Psoas muscle (tissue), 8 donors: ENCODE data around the gene MNT. TPM values are rescaled to one million over a fixed set of nuclear protein-coding genes. Genes with fewer than 3 reads are reported as not detected.

Experiments
- ATAC-seq, 4 donors: fragments of 200-7000 bp; cut with Tn5 transposase; one replicate each; pipeline ENCODE4 v1.9.1; 2020; ENCODE audit warnings: moderate library complexity in 3 of 4, mild to moderate bottlenecking in 2 of 4
- DNase-seq, 2 donors: peaks; one replicate each; pipeline ENCODE4 v3.0.0-alpha.2; 2020
- H3K27ac ChIP-seq: fragments of 200-600 bp; one replicate; pipeline ENCODE4 v1.8.0; 2022
- H3K27me3 ChIP-seq, 3 donors: fragments of 200-600 bp in 1 of 3; one replicate each; pipeline versions ENCODE4 v1.6.1 to v1.8.0; 2013 to 2022; ENCODE audit warnings: low read length in 2 of 3, mild to moderate bottlenecking in 2 of 3, moderate library complexity in 1 of 3; ENCODE audit not compliant: insufficient read depth in 3 of 3
- H3K36me3 ChIP-seq, 2 donors: fragments of 200-600 bp in 1 of 2; one replicate each; pipeline versions ENCODE4 v1.6.1 to v1.8.0; 2013 to 2022; ENCODE audit warnings: low read depth in 1 of 2, mild to moderate bottlenecking in 1 of 2, moderate library complexity in 1 of 2; ENCODE audit not compliant: insufficient read depth in 1 of 2
- H3K4me1 ChIP-seq: fragments of 200-600 bp; one replicate; pipeline ENCODE4 v1.8.0; 2022
- H3K4me3 ChIP-seq: fragments of 200-600 bp; one replicate; pipeline ENCODE4 v1.8.0; 2022; ENCODE audit warnings: mild to moderate bottlenecking
- H3K9me3 ChIP-seq: fragments of 200-600 bp; one replicate; pipeline ENCODE4 v1.8.0; 2022
- WGBS, 3 donors: extraction: QIAGEN DNeasy Blood & Tissue Kit; methylation state at CpG; one replicate each; pipeline versions ENCODE4 v1.1.6 to v1.1.7; 2013; 5-methylcytosine and 5-hydroxymethylcytosine counted together
- intact Hi-C, 2 donors: fragments of 100-400 bp; cut with DNase I; formaldehyde crosslinking; loops; one replicate each; pipeline versions ENCODE4 v1.11.0 to v1.14.2; 2022
- polyA plus RNA-seq, 3 donors: library from polyadenylated mRNA; stranded (reverse); fragments of 200-250 nt; gene quantifications; one replicate each; pipeline ENCODE4 v1.2.3, GENCODE V29; 2013
- total RNA-seq, 4 donors: library from RNA; stranded (reverse); fragmentation: NEBNext Ultra II Directional in 2 of 4; extraction: Animal tissue kit (Norgen Biotek cat#: 25700) in 2 of 4; gene quantifications; one replicate each; pipeline versions ENCODE4 v1.2.1 to v1.2.4, GENCODE V29; 2021 to 2023
- TF ChIP-seq, protein P1 (sequence below): fragments of 200-600 bp; IDR thresholded peaks from one replicate; pipeline ENCODE4 v1.8.0; 2022; ENCODE audit warnings: antibody characterized with exemption
- donor health status: healthy with polysubstance abuse.
- donor health status: DM: no; HTN: no; CAD: no; lungs with moderate emphysema.
- donor health status: Bipolar disorder and iron deficiency.
- donor health status: healthy.
- donor health status: DM: yes; HTN: yes; CAD: no.
- donor health status: DM: no; HTN: no; CAD: no.
- donor health status: DM: no; HTN: no; CAD: no.
- donor health status: DM: yes; HTN: yes; CAD: no.

Gene MNT
- total and polyA plus RNA-seq, 7 donors = 2.5 to 11.7 (median 7.0) TPM

DNA sequence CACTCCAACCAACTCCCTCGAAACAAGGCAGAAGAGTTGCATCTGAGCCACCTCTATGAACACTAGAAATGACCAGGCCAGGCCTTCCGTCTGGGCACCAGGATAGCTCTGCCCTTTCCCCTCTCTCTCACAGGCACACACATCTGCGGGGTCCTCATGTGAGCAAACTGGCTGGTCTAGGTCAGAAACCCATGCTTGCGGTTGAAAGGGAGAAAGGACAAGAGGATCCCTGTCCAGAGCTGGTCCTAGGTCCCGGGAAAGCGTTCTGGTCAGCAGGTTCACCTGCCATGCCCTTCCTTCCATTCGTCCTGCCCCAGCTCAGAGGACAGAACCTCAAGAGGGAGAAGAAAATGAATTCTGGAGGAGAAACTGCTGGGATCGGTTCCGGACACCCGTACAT lies 2.7 kb downstream of the MNT start:
- Histone ChIP-seq H3K9me3 (no peaks in the 10 kb centered on the region), H3K27me3 (no peaks in the 10 kb centered on the region), H3K4me3 (peak overlapping the region; percentile 98), H3K36me3 (no peaks in the 10 kb centered on the region), H3K27ac (peak overlapping the region; percentile 100), H3K4me1 (peaks cover 54% of the 10 kb centered on the region)
- TF ChIP-seq, protein P1, sequence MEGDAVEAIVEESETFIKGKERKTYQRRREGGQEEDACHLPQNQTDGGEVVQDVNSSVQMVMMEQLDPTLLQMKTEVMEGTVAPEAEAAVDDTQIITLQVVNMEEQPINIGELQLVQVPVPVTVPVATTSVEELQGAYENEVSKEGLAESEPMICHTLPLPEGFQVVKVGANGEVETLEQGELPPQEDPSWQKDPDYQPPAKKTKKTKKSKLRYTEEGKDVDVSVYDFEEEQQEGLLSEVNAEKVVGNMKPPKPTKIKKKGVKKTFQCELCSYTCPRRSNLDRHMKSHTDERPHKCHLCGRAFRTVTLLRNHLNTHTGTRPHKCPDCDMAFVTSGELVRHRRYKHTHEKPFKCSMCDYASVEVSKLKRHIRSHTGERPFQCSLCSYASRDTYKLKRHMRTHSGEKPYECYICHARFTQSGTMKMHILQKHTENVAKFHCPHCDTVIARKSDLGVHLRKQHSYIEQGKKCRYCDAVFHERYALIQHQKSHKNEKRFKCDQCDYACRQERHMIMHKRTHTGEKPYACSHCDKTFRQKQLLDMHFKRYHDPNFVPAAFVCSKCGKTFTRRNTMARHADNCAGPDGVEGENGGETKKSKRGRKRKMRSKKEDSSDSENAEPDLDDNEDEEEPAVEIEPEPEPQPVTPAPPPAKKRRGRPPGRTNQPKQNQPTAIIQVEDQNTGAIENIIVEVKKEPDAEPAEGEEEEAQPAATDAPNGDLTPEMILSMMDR = no peak
- intact Hi-C loops = no loop called here
- DNase-seq (no peak), ATAC-seq (no peak)
- WGBS, 3 donors = 69 to 85% (median 75%) methylated on average over 10 of the region's 10 CpGs

DNA sequence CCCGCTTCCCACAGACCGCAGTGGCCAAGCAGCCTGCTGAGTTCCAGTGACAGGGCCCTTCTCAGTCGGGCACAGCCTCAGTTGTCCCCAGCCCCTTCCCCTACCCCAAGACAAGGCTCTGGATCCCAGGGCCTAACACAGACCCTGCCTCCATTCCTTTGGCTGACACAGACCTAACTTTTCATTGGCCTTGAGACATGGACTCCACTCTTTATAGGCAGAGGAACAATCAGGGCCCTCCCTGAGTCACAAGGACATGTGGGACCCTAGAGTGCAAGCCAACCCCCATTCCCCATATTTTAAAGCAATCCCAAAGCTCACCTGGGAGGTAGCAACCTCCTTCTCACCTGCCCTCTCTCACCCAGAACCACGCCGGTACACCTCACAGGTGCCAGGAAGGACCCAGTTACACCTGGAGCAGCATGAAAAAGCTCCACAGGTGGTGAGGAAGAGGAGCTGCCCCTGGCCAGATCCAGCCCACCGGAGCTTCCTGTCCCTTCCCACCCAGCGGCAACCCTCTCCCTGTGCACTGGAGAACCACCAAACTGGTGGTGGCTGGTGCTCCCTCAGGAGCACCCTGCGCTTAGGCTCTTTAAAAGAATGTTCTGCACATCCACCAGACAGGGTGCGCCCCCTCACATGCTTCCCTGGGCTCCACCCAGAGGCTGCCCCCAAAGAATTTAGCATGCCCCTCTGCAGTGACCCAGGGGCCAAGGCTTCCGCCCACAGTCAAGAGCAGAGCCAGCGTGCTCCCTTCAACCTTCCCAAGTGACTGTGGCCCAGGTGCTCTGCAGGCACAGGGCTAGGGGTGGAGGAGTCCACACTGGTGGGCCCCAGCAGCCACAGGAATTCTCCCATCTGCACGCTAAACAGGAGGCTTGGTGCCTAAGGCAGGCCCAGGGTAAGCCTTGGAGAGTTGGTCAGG lies 3.4 kb downstream of the MNT start:
- peak overlapping the region; percentile 98 for H3K4me3 ChIP-seq

DNA sequence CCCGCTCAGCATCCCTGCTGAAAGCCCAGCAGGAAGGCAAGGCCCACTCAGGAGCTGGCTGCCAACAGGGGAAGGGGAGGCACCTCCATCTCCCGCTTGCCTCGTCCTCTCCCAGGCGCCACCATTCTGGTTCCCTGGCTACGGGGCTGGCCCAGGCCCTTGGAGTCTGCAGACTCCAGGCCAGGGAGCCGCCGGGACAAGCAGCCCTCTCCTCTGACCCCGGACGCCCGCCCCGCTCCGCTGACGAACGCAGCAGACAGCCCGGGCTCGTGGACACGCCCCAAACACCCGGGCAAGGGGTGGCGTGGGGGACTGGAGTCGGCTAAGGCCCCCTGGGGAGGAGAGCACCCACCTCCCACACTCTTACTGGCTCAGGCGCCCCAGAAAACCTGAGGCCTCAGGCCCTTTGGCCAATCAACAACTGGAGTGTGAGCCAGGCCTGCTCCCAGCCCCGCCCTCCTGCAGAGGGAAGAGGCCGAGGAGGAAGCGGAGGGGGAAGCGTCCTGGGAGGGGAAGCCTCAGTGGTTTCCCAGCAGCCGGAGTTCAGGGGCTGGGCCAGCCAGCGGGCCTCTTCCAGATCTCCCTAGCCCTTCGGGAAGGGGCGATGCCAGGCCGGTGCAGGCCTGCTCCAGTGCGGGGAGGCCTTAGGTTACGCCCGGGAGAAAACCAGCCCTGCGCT lies 4.2 kb downstream of the MNT start:
- H3K9me3 ChIP-seq = no peaks in the 10 kb centered on the region
- WGBS, 3 donors = 8 to 18% (median 8%) methylated on average over 28 to 34 of the region's 34 CpGs
- intact Hi-C loops = no loop called here
- no peaks in the 10 kb centered on the region for H3K27me3 ChIP-seq
- peak overlapping the region; percentile 98 for H3K4me3 ChIP-seq
- ATAC-seq (peak; percentile 4 to 24 (median 14)), DNase-seq (peak; percentile 91 to 94)
- TF ChIP-seq, protein P1 = no peak
- peaks cover 53% of the 10 kb centered on the region for H3K4me1 ChIP-seq
- peak overlapping the region; percentile 100 for H3K27ac ChIP-seq
- H3K36me3 ChIP-seq = no peaks in the 10 kb centered on the region

More for the DNA sequence above, 3.4 kb downstream of the MNT start:
- TF ChIP-seq, protein P1 = no peak
- H3K9me3 ChIP-seq = no peaks in the 10 kb centered on the region
- peaks cover 49% of the 10 kb centered on the region for H3K4me1 ChIP-seq
- H3K27ac ChIP-seq = peak overlapping the region; percentile 100
- intact Hi-C loops = no loop called here
- H3K27me3 ChIP-seq = no peaks in the 10 kb centered on the region
- ATAC-seq (no peak), DNase-seq (no peak)
- 67 to 73% (median 72%) methylated on average over 12 of the region's 12 CpGs for WGBS, 3 donors
- H3K36me3 ChIP-seq = no peaks in the 10 kb centered on the region

GRCh38 chr17:2396192-2396567 lies 4.7 kb downstream of the MNT start:
- intact Hi-C loops = no loop called here
- H3K4me1 ChIP-seq = peaks cover 59% of the 10 kb centered on the region
- WGBS, 3 donors = 44 to 59% (median 48%) methylated on average over 7 of the region's 7 CpGs
- DNase-seq = no peak
- H3K4me3 ChIP-seq = peak overlapping the region; percentile 98
- H3K27ac ChIP-seq = peak overlapping the region; percentile 100
- no peak for ATAC-seq
- TF ChIP-seq, protein P1 = no peak
- H3K36me3 ChIP-seq = no peaks in the 10 kb centered on the region
- H3K27me3 ChIP-seq = no peaks in the 10 kb centered on the region
- H3K9me3 ChIP-seq = no peaks in the 10 kb centered on the region
